RCC 7860 (cell line): ENCODE results near the gene PCYOX1L.

Experiments
- DNase-seq: peaks from one replicate; pipeline ENCODE4 v3.0.0-alpha.2; 2015; ENCODE audit warnings: low spot score
- FAIRE-seq: peaks from 2 replicates; lab custom pipeline; 2012; peaks lifted over from hg19 to GRCh38; lab: Jason Lieb, UNC

The PCYOX1L gene

DNA sequence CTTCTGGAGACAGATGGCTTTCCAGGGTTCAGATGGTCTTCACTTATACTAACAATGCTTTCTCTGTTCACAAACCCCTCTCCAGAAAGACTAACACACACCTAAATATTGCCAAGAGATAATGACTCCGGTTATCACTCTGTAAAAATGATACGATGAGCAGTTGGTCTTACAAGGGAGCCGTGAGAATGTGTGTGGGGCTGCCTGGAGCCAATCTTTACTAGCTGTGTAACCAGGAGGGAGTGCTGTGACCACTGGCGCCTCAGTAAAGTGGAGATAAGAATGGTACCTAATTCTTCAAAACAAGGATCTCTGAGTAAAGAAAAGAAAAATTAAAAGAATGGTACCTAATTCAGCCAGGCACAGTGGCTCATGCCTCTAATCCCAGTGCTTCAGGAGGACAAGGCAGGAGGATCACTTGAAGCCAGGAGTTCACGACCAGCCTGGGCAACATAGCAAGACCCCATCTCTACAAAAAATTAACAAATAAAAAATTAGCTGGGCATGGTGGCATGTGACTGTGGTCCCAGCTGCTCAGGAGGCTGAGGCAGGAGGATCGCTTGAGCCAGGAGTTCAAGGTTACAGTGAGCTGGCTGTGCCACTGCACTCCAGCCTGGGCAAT lies 61.2 kb downstream of the PCYOX1L start:
- no peak for FAIRE-seq
- no peak for DNase-seq
